GM18517 (cell line): ENCODE results near the gene FXYD4.
"Not testable (repeated sequence)": the region's sequence is repeated elsewhere in the genome, so short reads cannot be mapped to it uniquely, and the experiment has no call there.

Experiments
- ATAC-seq: cut with Tn5 transposase; IDR thresholded peaks from one replicate; pipeline ENCODE4 v1.9.1; 2021; ENCODE audit warnings: mild to moderate bottlenecking, moderate library complexity; ENCODE audit not compliant: unreplicated experiment

Gene FXYD4

GRCh38 chr10:43371418-43371817 is at the start of gene FXYD4:
Gene FXYD4, plus strand, starts transcription at chr10:43371636. Its CDS starts 2,111 bp downstream, at chr10:43373747.
- ATAC-seq, result no peak

- ATAC-seq, result no peak
Measured at GRCh38 chr10:43322331-43322730, 49.1 kb upstream of the FXYD4 start.

- no peak for ATAC-seq
Measured at GRCh38 chr10:43322769-43323168, 48.7 kb upstream of the FXYD4 start.

- no peak for ATAC-seq
Measured at GRCh38 chr10:43323245-43323644, 48.2 kb upstream of the FXYD4 start.

GRCh38 chr10:43324876-43325275 is 46.6 kb upstream of the FXYD4 start:
- no peak for ATAC-seq

GRCh38 chr10:43327171-43327570 is 44.3 kb upstream of the FXYD4 start:
- ATAC-seq, result no peak

GRCh38 chr10:43327986-43328385 is 43.5 kb upstream of the FXYD4 start:
- ATAC-seq, result no peak

- ATAC-seq, result not testable (repeated sequence)
Measured at GRCh38 chr10:43328810-43329209, 42.6 kb upstream of the FXYD4 start.

GRCh38 chr10:43329246-43329885 is 42.1 kb upstream of the FXYD4 start:
- not testable (repeated sequence) for ATAC-seq

GRCh38 chr10:43330049-43330823 is 41.2 kb upstream of the FXYD4 start:
- not testable (repeated sequence) for ATAC-seq

- ATAC-seq, result not testable (repeated sequence)
Measured at GRCh38 chr10:43330824-43331127, 40.7 kb upstream of the FXYD4 start.

- ATAC-seq, result no peak
Measured at GRCh38 chr10:43333653-43334052, 37.8 kb upstream of the FXYD4 start.

GRCh38 chr10:43336061-43336460 is 35.4 kb upstream of the FXYD4 start:
- ATAC-seq, result no peak

- ATAC-seq, result no peak
Measured at GRCh38 chr10:43336641-43337318, 34.7 kb upstream of the FXYD4 start.

- not testable (repeated sequence) for ATAC-seq
Measured at GRCh38 chr10:43337536-43337935, 33.9 kb upstream of the FXYD4 start.

- no peak for ATAC-seq
Measured at GRCh38 chr10:43338117-43338516, 33.3 kb upstream of the FXYD4 start.

GRCh38 chr10:43339136-43339535 is 32.3 kb upstream of the FXYD4 start:
- ATAC-seq, result no peak

- no peak for ATAC-seq
Measured at GRCh38 chr10:43340101-43340500, 31.3 kb upstream of the FXYD4 start.

- no peak for ATAC-seq
Measured at GRCh38 chr10:43340619-43341018, 30.8 kb upstream of the FXYD4 start.

- ATAC-seq, result no peak
Measured at GRCh38 chr10:43341450-43341849, 30.0 kb upstream of the FXYD4 start.

- no peak for ATAC-seq
Measured at GRCh38 chr10:43342279-43343125, 28.9 kb upstream of the FXYD4 start.
